K562 (cell line): ENCODE results near the gene XIRP2. TPM values are rescaled to one million over a fixed set of nuclear protein-coding genes. Genes with fewer than 3 reads are reported as not detected.

Source experiments
- ATAC-seq: fragments of 200-7000 bp; cut with Tn5 transposase; 3 replicates; pipeline ENCODE4 v1.9.1; 2020; ENCODE audit warnings: moderate library complexity
- BruUV-seq: library from RNA; stranded (reverse); fragments of 400-500 nt; replicated peaks from 2 replicates; lab custom pipeline; 2021; lab: Mats Ljungman, UMichigan
- CTCF ChIA-PET: fragments of 300-600 bp; formaldehyde crosslinking; extraction: SDS; loops from one replicate; lab custom pipeline; 2021; ENCODE audit warnings: low intra/inter-chr PET ratio; lab: Yijun Ruan, JAX
- POLR2A ChIA-PET: fragments of 300-600, 350-650 bp; sonication (Branson Sonifier 250); formaldehyde crosslinking; extraction: SDS; loops from one replicate; lab custom pipeline; 2021; ENCODE audit warnings: antibody characterized with exemption, inconsistent platforms; lab: Yijun Ruan, JAX
- DNase-seq, 4 experiments: peaks; one replicate each; pipeline versions ENCODE4 v3.0.0 to v3.0.0-alpha.2; 2011 to 2018; ENCODE audit warnings: low spot score in 3 of 4, mixed read lengths in 3 of 4; ENCODE audit errors: extremely low read depth in 1 of 4
- FAIRE-seq: peaks from 2 replicates; lab custom pipeline; 2011; peaks lifted over from hg19 to GRCh38; lab: Jason Lieb, UNC
- H2AFZ ChIP-seq: 2 replicates; pipeline ENCODE4 v1.6.0; 2011; ENCODE audit warnings: low read depth, low read length, control low read depth, inconsistent platforms
- H3K27ac ChIP-seq: fragments of 200-600 bp; 3 replicates; pipeline ENCODE4 v1.8.0; 2011; ENCODE audit warnings: low read depth, mild to moderate bottlenecking, control low read depth, inconsistent platforms, low read length, moderate library complexity, mixed read lengths; ENCODE audit errors: extremely low read depth
- H3K27me3 ChIP-seq, 2 experiments: fragments of 300-600 bp in 1 of 2; 2 replicates in 1 of 2; 3 replicates in 1 of 2; pipeline versions ENCODE4 v1.6.0 to v1.8.0; 2011; ENCODE audit warnings: inconsistent platforms in 2 of 2, low read length in 2 of 2, mild to moderate bottlenecking in 1 of 2, mixed read lengths in 1 of 2, moderate library complexity in 1 of 2; ENCODE audit not compliant: control insufficient read depth in 2 of 2, insufficient read depth in 2 of 2
- H3K36me3 ChIP-seq: fragments of 300-600 bp; 3 replicates; pipeline ENCODE4 v1.8.0; 2011; ENCODE audit warnings: mild to moderate bottlenecking, low read length, inconsistent platforms; ENCODE audit not compliant: control insufficient read depth, insufficient read depth
- H3K4me1 ChIP-seq, 2 experiments: fragments of 200-600 bp in 1 of 2; replicated peaks in 1 of 2; 2 replicates in 1 of 2; 3 replicates in 1 of 2; pipeline versions ENCODE4 v1.5.1 to v1.8.0; 2011; ENCODE audit warnings: inconsistent platforms in 2 of 2, low read length in 2 of 2, mild to moderate bottlenecking in 1 of 2, mixed read lengths in 1 of 2, moderate library complexity in 1 of 2; ENCODE audit not compliant: control insufficient read depth in 2 of 2, insufficient read depth in 2 of 2
- H3K4me2 ChIP-seq: 2 replicates; pipeline ENCODE4 v1.6.1; 2011; ENCODE audit warnings: low read length, control low read depth, inconsistent platforms, mixed read lengths; ENCODE audit not compliant: insufficient read depth
- H3K4me3 ChIP-seq: fragments of 200-600 bp; sonication (generic), shearing (Covaris generic); 2 replicates; pipeline ENCODE4 v1.5.1; 2016; ENCODE audit warnings: control low read depth, inconsistent platforms
- H3K79me2 ChIP-seq: fragments of 200-600 bp; 3 replicates; pipeline ENCODE4 v1.8.0; 2011; ENCODE audit warnings: low read length, inconsistent platforms; ENCODE audit not compliant: control insufficient read depth, insufficient read depth
- H3K9ac ChIP-seq, 2 experiments: 2 replicates each; pipeline versions ENCODE4 v1.6.0 to v1.6.1; 2011; ENCODE audit warnings: low read depth in 2 of 2, low read length in 2 of 2, control low read depth in 1 of 2, inconsistent platforms in 1 of 2, mild to moderate bottlenecking in 1 of 2, mixed read lengths in 1 of 2; ENCODE audit not compliant: insufficient read depth in 1 of 2
- H3K9me1 ChIP-seq: one replicate; pipeline ENCODE4 v1.6.0; 2011; ENCODE audit warnings: inconsistent platforms, mild to moderate bottlenecking, low read length, moderate library complexity; ENCODE audit not compliant: control insufficient read depth, insufficient read depth
- H3K9me3 ChIP-seq: replicated peaks from 2 replicates; pipeline ENCODE4 v1.5.1; 2011; ENCODE audit warnings: low read depth, low read length, inconsistent platforms; ENCODE audit not compliant: control insufficient read depth, insufficient read depth
- H4K20me1 ChIP-seq: replicated peaks from 2 replicates; pipeline ENCODE4 v1.6.1; 2011; ENCODE audit warnings: low read length, inconsistent platforms, mixed read lengths; ENCODE audit not compliant: control insufficient read depth, insufficient read depth
- BACH1 ChIP-seq: fragments of 200-800 bp; sonication (Bioruptor generic); IDR thresholded peaks from 2 replicates; pipeline ENCODE4 v1.6.1; 2016; ENCODE audit warnings: missing genetic modification characterization, missing compliant biosample characterization
- EP300 ChIP-seq: IDR thresholded peaks from 2 replicates; pipeline ENCODE4 v1.6.1; 2012; ENCODE audit warnings: low read length, improper control_type of control experiment
- FOXJ2 ChIP-seq: fragments of 200-800 bp; sonication (Bioruptor generic); IDR thresholded peaks from 2 replicates; pipeline ENCODE4 v1.6.1; 2016; ENCODE audit warnings: missing genetic modification characterization, missing compliant biosample characterization
- FOXJ3 ChIP-seq: sonication (generic); formaldehyde crosslinking; IDR thresholded peaks from 2 replicates; pipeline ENCODE4 v1.4.0; 2020; ENCODE audit warnings: mild to moderate bottlenecking, missing genetic modification reagents
- MAZ ChIP-seq, 2 experiments: fragments of 450-650 bp in 1 of 2; sonication (generic) in 1 of 2; formaldehyde crosslinking; IDR thresholded peaks in 1 of 2; conservative IDR thresholded peaks in 1 of 2; 2 replicates each; pipeline versions ENCODE4 v1.4.0 to v1.5.0; 2020; ENCODE audit warnings: mild to moderate bottlenecking in 1 of 2, missing genetic modification reagents in 1 of 2
- RERE ChIP-seq: sonication (generic); formaldehyde crosslinking; IDR thresholded peaks from 2 replicates; pipeline ENCODE4 v1.8.0; 2023; ENCODE audit warnings: missing genetic modification reagents, mild to moderate bottlenecking, borderline replicate concordance
- SP2 ChIP-seq: IDR thresholded peaks from 2 replicates; pipeline ENCODE4 v1.6.1; 2011; ENCODE audit warnings: mild to moderate bottlenecking, low read depth, low read length, moderate library complexity; ENCODE audit not compliant: poor library complexity, severe bottlenecking; ENCODE audit errors: extremely low read depth
- ZNF316 ChIP-seq: fragments of 450-650 bp; IDR thresholded peaks from 2 replicates; pipeline ENCODE4 v1.6.1; 2016
- ZSCAN32 ChIP-seq: fragments of 450-650 bp; formaldehyde crosslinking; IDR thresholded peaks from 2 replicates; pipeline ENCODE4 v1.4.0; 2020; ENCODE audit warnings: mild to moderate bottlenecking, moderate library complexity
- WGBS: fragments of 100-300 bp; shearing (Covaris generic); methylation state at CpG from one replicate; pipeline ENCODE4 v1.1.6; 2016; ENCODE audit warnings: low coverage, mixed read lengths; ENCODE audit not compliant: insufficient coverage; ENCODE audit errors: missing lambda C conversion rate; 5-methylcytosine and 5-hydroxymethylcytosine counted together
- in situ Hi-C: fragments of 300-500 bp; cut with MboI; formaldehyde crosslinking; loops from 4 replicates; pipeline ENCODE4 v1.15.0; 2018; ENCODE audit warnings: inconsistent platforms, mixed read lengths
- intact Hi-C: fragments of 100-400 bp; cut with micrococcal nuclease; formaldehyde crosslinking; loops from 2 replicates; pipeline ENCODE4 v1.14.2; 2022
- polyA plus RNA-seq, 8 experiments: library from polyadenylated mRNA; depleted of rRNA in 4 of 8; stranded (reverse) in 5 of 8; unstranded in 3 of 8; fragments of >200 nt; fragmentation: Nextera tagmentation in 2 of 8; fragmentation: Illumina TruSeq in 1 of 8; extraction: Ambion mirVana in 2 of 8; extraction: Trizol in 1 of 8; gene quantifications; 2 replicates each; pipeline versions ENCODE4 v1.2.1 to v1.2.3, GENCODE V29; 2011 to 2014; ENCODE audit warnings: inconsistent platforms in 1 of 8, missing spikeins in 1 of 8
- total RNA-seq, 7 experiments: library from RNA; depleted of rRNA in 6 of 7; stranded (reverse); fragments of >200 nt in 6 of 7; fragmentation: Illumina TruSeq in 2 of 7; extraction: Trizol in 2 of 7; gene quantifications; 2 replicates each; pipeline versions ENCODE4 v1.2.1 to v1.2.3, GENCODE V29; 2011 to 2021; ENCODE audit warnings: low replicate concordance in 1 of 7
- TF ChIP-seq, protein P1 (sequence below): conservative IDR thresholded peaks from 2 replicates; pipeline ENCODE4 v1.6.1; 2011; ENCODE audit warnings: low read depth, mild to moderate bottlenecking, low read length; ENCODE audit not compliant: control insufficient read depth

Gene XIRP2
- total and polyA plus RNA-seq, 9 of the 15 experiments (the other 6 are each of a cell fraction or from before 2014, with no cell fraction given): 0.04 to 0.10 (median 0.04) TPM; not detected in 2

DNA sequence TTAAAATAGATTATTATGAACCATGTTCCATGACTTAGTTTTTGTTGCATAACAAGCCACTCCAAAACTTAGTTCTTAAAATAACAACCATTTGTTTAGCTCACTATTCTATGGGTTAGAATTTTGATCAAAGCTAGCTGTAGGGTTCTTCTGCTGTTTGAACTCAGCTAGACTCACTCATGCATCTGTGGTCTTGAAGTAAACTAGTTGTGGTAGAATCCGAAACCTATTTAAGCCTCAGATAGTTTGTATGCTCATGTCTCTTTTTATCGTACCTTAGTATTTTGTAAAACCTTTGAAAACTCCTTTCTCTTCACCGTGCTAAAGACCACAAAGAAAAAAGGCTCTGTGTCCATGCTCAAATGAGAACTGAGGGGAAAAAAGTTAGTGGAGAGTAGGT, 166.6 kb downstream of the XIRP2 start:
- FAIRE-seq: no peak
- no peak overlapping the region for H3K4me2 ChIP-seq
- H3K27ac ChIP-seq: no peak overlapping the region
- ATAC-seq: no peak
- H3K4me3 ChIP-seq: no peak overlapping the region
- H3K27me3 ChIP-seq: no peaks in the 10 kb centered on the region
- TF ChIP-seq ZNF316 (no peak), ZSCAN32 (no peak), FOXJ2 (tag) (no peak), BACH1 (no peak)
- TF ChIP-seq, all 486 proteins: peak for 0
- H3K9ac ChIP-seq: no peak overlapping the region
- H3K79me2 ChIP-seq: no peaks in the 10 kb centered on the region
- intact Hi-C loops (no loop called here), in situ Hi-C loops (no loop called here)
- no peaks in the 10 kb centered on the region for H3K9me1 ChIP-seq
- H3K9me3 ChIP-seq: no peaks in the 10 kb centered on the region; the same call in 1 of the 2 replicates
- no TSS peak for BruUV-seq
- no peak overlapping the region for H2AFZ ChIP-seq
- DNase-seq: no peak
- POLR2A ChIA-PET: no interaction called here
- 0% methylated on average over 3 of the region's 3 CpGs for WGBS
- no peaks in the 10 kb centered on the region for H4K20me1 ChIP-seq
- H3K4me1 ChIP-seq: no peaks in the 10 kb centered on the region
- no peaks in the 10 kb centered on the region for H3K36me3 ChIP-seq
- CTCF ChIA-PET: no interaction called here

GRCh38 chr2:167057446-167057845, 169.2 kb downstream of the XIRP2 start:
- Histone ChIP-seq H3K36me3 (no peaks in the 10 kb centered on the region), H3K4me3 (no peak overlapping the region), H3K4me2 (no peak overlapping the region), H3K27me3 (no peaks in the 10 kb centered on the region), H3K4me1 (no peaks in the 10 kb centered on the region), H3K27ac (no peak overlapping the region), H3K79me2 (no peaks in the 10 kb centered on the region), H3K9ac (no peak overlapping the region), H4K20me1 (no peaks in the 10 kb centered on the region), H2AFZ (no peak overlapping the region), H3K9me3 (no peaks in the 10 kb centered on the region; the same call in 1 of the 2 replicates), H3K9me1 (no peaks in the 10 kb centered on the region)
- in situ Hi-C loops: no loop called here
- FAIRE-seq (no peak), DNase-seq (no peak), ATAC-seq (no peak)
- CTCF ChIA-PET: no interaction called here
- intact Hi-C loops: no loop called here
- POLR2A ChIA-PET: no interaction called here
- 0% methylated on average over 4 of the region's 4 CpGs for WGBS
- no TSS peak for BruUV-seq
- TF ChIP-seq RERE (CRISPR knock-in tag): no peak
- no peak for TF ChIP-seq SP2
- TF ChIP-seq EP300: no peak
- no peak for TF ChIP-seq MAZ (CRISPR knock-in tag; conservative IDR thresholded peaks at IDR 0.05 in 1 of 2, IDR thresholded peaks at IDR 0.05 in 1 of 2)
- TF ChIP-seq, protein P1, sequence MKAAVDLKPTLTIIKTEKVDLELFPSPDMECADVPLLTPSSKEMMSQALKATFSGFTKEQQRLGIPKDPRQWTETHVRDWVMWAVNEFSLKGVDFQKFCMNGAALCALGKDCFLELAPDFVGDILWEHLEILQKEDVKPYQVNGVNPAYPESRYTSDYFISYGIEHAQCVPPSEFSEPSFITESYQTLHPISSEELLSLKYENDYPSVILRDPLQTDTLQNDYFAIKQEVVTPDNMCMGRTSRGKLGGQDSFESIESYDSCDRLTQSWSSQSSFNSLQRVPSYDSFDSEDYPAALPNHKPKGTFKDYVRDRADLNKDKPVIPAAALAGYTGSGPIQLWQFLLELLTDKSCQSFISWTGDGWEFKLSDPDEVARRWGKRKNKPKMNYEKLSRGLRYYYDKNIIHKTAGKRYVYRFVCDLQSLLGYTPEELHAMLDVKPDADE: no peak
- TF ChIP-seq FOXJ3 (CRISPR knock-in tag): no peak
